HEK293T (cell line): ENCODE measurements around the gene TM4SF18.

Experiments
- ARNT ChIP-seq: fragments of 450-650 bp; IDR thresholded peaks from 2 replicates; pipeline ENCODE4 v1.6.1; 2017; ENCODE audit warnings: mild to moderate bottlenecking
- FOXK2 ChIP-seq: fragments of 450-650 bp; IDR thresholded peaks from 2 replicates; pipeline ENCODE4 v1.6.1; 2016; ENCODE audit warnings: mild to moderate bottlenecking
- HDGF ChIP-seq: fragments of 450-650 bp; IDR thresholded peaks from 2 replicates; pipeline ENCODE4 v1.6.1; 2017; ENCODE audit warnings: antibody characterized with exemption, borderline replicate concordance
- L3MBTL2 ChIP-seq: fragments of 450-650 bp; conservative IDR thresholded peaks from 2 replicates; pipeline ENCODE4 v1.6.1; 2016; ENCODE audit warnings: mild to moderate bottlenecking
- NFRKB ChIP-seq: fragments of 450-650 bp; IDR thresholded peaks from 2 replicates; pipeline ENCODE4 v1.6.1; 2016; ENCODE audit warnings: mild to moderate bottlenecking, moderate library complexity
- SUZ12 ChIP-seq: fragments of 450-650 bp; IDR thresholded peaks from 2 replicates; pipeline ENCODE4 v1.6.1; 2016; ENCODE audit warnings: mild to moderate bottlenecking
- TARDBP ChIP-seq: fragments of 450-650 bp; IDR thresholded peaks from 2 replicates; pipeline ENCODE4 v1.6.1; 2016

DNA sequence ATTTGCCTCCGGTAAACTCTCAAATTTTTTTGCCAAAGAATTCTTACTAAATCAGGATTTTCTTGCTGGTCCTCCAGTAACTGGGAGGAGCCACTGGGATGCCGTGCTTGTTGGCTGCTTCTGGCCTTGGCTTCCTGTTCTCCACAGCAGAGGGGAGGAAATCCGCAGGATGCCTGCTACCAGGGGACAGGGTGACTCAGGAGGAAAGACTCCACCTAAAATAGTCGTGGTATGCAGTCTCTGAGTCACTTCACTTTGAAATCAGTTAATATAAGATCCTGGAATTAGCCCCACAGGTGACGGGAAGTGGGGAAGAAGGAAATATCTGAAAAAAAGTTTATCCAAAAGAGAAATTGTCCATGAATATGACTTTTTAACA is 6.5 kb upstream of the TM4SF18 start:
- TF ChIP-seq FOXK2 (no peak), NFRKB (no peak), L3MBTL2 (no peak), ARNT (no peak), HDGF (no peak), TARDBP (no peak), SUZ12 (no peak)
